ENCODE data around the gene PAX8. TPM values are rescaled to one million over a fixed set of nuclear protein-coding genes. Genes with fewer than 3 reads are reported as not detected.
A peak's percentile ranks its signal among the peaks of the same experiment; 100 is the strongest.

The PAX8 gene
- total and polyA plus RNA-seq, 2 of the 13 experiments (the other 11 are each of a cell fraction or from before 2014, with no cell fraction given) = 1.5 to 8.8 TPM

DNA sequence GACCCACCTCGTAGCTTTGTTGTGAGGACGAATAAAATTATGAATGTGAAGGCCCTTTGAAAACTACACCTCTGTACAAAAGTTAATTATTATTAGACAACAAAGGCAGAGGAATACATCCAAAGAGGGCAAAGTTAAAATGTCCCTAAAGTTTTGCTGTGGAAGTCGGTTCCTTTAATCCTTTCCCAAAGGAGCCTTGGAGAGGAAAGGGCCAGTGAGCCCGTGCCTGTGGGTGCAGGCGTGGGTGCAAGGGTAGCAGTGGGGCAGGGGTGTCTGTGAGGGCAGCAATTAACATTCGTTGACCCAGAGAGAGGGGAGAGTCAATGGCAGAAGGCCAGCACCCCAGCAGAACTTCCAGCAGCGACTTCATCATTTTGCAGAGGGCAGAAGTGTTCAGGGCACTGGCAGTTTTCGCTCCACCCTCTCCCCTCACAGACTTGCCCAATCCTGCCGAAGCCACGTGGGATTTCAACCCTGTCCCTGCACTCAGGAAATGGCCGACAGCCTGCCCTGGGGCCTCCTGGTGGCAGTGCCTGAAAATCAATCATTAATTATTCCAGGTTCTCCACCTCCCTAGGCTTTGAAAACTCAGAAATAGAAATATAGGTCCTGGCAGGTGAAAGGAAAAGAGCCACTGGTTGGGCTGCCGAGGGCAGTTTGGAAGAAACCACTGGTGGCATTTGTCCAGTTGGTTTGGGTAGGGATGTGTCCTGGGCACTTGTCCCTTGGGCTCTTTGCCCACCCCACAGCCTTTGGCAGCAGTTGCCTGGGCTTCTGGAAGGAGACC is 4.2 kb upstream of the PAX8 start (continued):
- no peak for TF ChIP-seq ZBTB20 (CRISPR knock-in tag; IDR thresholded peaks at IDR 0.05; ENCODE audit: borderline replicate concordance, low read depth)
- no peak for TF ChIP-seq ZBTB7A (CRISPR knock-in tag; IDR thresholded peaks at IDR 0.05)
- no peak for TF ChIP-seq ZNF20 (CRISPR knock-in tag; IDR thresholded peaks at IDR 0.05)
- TF ChIP-seq ARNT2 (CRISPR knock-in tag; IDR thresholded peaks at IDR 0.05; ENCODE audit: low read depth) = no peak
- TF ChIP-seq, protein P1, sequence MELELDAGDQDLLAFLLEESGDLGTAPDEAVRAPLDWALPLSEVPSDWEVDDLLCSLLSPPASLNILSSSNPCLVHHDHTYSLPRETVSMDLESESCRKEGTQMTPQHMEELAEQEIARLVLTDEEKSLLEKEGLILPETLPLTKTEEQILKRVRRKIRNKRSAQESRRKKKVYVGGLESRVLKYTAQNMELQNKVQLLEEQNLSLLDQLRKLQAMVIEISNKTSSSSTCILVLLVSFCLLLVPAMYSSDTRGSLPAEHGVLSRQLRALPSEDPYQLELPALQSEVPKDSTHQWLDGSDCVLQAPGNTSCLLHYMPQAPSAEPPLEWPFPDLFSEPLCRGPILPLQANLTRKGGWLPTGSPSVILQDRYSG (CRISPR knock-in tag; IDR thresholded peaks at IDR 0.05) = no peak
- TF ChIP-seq ZNF337 (CRISPR knock-in tag; IDR thresholded peaks at IDR 0.05; ENCODE audit: borderline replicate concordance, low read depth) = no peak
- 0 out of 2 replicates have a peak, but pooled peaks have one; percentile 34 for TF ChIP-seq RNF2 (conservative IDR thresholded peaks at IDR 0.05; ENCODE audit: low read depth)
- peak; percentile 35; the same call in 1 of the 2 replicates for TF ChIP-seq ZNF609 (CRISPR knock-in tag; IDR thresholded peaks at IDR 0.05; ENCODE audit: borderline replicate concordance)
- TF ChIP-seq NRL (CRISPR knock-in tag; IDR thresholded peaks at IDR 0.05; ENCODE audit: borderline replicate concordance) = peak; percentile 84
- TF ChIP-seq ATF7 (IDR thresholded peaks at IDR 0.05) = no peak
- no peak for TF ChIP-seq ATF7 (CRISPR knock-in tag; IDR thresholded peaks at IDR 0.05)
- TF ChIP-seq RERE (CRISPR knock-in tag; IDR thresholded peaks at IDR 0.05; ENCODE audit: low read depth) = 0 out of 2 replicates have a peak, but pooled peaks have one; percentile 40
- TF ChIP-seq FOXC1 (CRISPR knock-in tag; IDR thresholded peaks at IDR 0.05; ENCODE audit: borderline replicate concordance) = no peak
- TF ChIP-seq PLRG1 (conservative IDR thresholded peaks at IDR 0.05) = no peak
- no peak for TF ChIP-seq FOXM1 (CRISPR knock-in tag; IDR thresholded peaks at IDR 0.05)
- TF ChIP-seq SRSF9 (IDR thresholded peaks at IDR 0.05; ENCODE audit: borderline replicate concordance, insufficient read depth, low read depth, low read length, poor library complexity, severe bottlenecking) = no peak
- TF ChIP-seq ZNF549 (CRISPR knock-in tag; IDR thresholded peaks at IDR 0.05) = no peak
- TF ChIP-seq NFKBIZ (CRISPR knock-in tag; IDR thresholded peaks at IDR 0.05) = no peak
- TF ChIP-seq ZMYM2 (CRISPR knock-in tag; IDR thresholded peaks at IDR 0.05) = peak; percentile 78; the same call in 1 of the 2 replicates
